Testis (tissue), 2 donors: ENCODE measurements around the gene KAT2A.

ENCODE experiments used
- CTCF ChIP-seq, 3 experiments: fragments of 450-650 bp in 2 of 3; fragments of 200-600 bp in 1 of 3; sonication (generic) in 1 of 3; IDR thresholded peaks; one replicate each; pipeline ENCODE4 v1.5.1; 2016 to 2019; ENCODE audit warnings: antibody characterized with exemption in 3 of 3, mild to moderate bottlenecking in 2 of 3, moderate library complexity in 1 of 3
- POLR2A ChIP-seq: fragments of 450-650 bp; IDR thresholded peaks from one replicate; pipeline ENCODE4 v1.6.1; 2017; ENCODE audit warnings: antibody characterized with exemption, mild to moderate bottlenecking, moderate library complexity

- TF ChIP-seq CTCF (IDR thresholded peaks at IDR 0.05): no peak
- TF ChIP-seq POLR2A: no peak
Measured at GRCh38 chr17:42153919-42154742, 33.0 kb upstream of the KAT2A start.
